GM12865 (cell line): ENCODE results near the gene PPP1R12B.

ENCODE experiments used
- DNase-seq: peaks from one replicate; pipeline ENCODE4 v3.0.0; 2010; ENCODE audit warnings: low read depth
- H3K4me3 ChIP-seq: 2 replicates; pipeline ENCODE4 v1.5.1; 2011; ENCODE audit warnings: mild to moderate bottlenecking, low read depth, low read length, control low read depth
- TF ChIP-seq, protein P1 (sequence below): IDR thresholded peaks from 2 replicates; pipeline ENCODE4 v1.5.1; 2011; ENCODE audit warnings: low read length, control low read depth, low read depth, inconsistent platforms; ENCODE audit not compliant: insufficient read depth; ENCODE audit errors: missing control alignments

PPP1R12B gene

DNA sequence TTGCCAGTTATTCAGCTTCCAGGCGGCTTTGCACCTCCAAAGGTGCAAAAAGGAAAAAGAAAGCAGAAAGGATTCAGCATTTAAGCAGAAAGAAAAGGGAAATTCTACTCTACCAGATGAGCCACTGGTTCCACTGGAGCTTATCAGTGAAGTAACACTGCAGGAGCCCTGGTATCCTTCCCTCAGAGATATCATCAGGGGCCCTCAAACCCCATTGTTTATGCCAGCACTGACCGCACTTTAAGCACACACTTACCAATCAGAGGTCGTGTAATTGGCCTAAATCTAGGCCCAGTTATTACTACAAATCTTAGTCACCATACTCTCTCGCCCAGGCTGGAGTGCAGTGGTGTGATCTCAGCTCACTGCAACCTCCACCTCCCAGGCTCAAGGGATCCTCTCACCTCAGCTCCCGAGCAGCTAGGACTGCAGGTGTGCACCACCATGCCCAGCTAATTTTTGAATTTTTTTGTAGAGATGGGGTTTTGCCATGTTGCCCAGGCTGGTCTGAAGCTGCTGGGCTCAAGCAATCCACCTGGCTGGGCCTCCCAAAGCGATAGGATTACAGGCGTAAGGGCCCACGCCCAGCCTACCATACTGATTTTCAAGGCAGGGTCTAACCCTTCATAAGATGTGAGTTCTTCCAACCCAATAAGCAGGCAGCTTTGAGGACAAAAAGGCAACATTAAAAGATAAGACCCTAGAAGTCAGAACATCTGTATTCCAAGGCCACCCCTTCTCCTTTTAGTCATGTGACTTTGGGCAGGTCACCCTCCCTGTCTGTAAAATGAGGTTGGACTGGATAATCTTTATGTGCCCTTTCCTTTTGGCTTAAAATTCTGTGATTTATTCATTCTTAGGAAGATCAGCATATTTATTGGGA, 236.4 kb downstream of the PPP1R12B start:
- DNase-seq: no peak
- no peak overlapping the region for H3K4me3 ChIP-seq
- TF ChIP-seq, protein P1, sequence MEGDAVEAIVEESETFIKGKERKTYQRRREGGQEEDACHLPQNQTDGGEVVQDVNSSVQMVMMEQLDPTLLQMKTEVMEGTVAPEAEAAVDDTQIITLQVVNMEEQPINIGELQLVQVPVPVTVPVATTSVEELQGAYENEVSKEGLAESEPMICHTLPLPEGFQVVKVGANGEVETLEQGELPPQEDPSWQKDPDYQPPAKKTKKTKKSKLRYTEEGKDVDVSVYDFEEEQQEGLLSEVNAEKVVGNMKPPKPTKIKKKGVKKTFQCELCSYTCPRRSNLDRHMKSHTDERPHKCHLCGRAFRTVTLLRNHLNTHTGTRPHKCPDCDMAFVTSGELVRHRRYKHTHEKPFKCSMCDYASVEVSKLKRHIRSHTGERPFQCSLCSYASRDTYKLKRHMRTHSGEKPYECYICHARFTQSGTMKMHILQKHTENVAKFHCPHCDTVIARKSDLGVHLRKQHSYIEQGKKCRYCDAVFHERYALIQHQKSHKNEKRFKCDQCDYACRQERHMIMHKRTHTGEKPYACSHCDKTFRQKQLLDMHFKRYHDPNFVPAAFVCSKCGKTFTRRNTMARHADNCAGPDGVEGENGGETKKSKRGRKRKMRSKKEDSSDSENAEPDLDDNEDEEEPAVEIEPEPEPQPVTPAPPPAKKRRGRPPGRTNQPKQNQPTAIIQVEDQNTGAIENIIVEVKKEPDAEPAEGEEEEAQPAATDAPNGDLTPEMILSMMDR: no peak

DNA sequence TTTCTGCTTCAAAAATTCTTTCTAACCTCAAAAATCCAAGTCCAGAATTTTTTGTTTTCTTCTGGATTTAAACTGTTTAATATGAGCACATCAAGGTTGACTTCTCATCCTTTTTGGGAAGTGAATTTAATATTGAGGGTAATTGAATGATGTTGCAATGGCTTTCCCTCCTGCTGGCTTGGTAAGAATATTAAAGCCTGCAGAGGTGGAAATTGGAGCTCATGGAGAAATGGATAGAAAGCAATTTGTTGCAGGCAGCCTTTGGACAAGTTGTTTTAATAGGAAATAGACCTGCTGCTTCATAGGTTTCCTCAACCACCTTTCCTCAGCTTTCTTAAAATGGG, 237.1 kb downstream of the PPP1R12B start:
- DNase-seq: no peak
- no peak overlapping the region for H3K4me3 ChIP-seq
- TF ChIP-seq, protein P1: no peak

DNA sequence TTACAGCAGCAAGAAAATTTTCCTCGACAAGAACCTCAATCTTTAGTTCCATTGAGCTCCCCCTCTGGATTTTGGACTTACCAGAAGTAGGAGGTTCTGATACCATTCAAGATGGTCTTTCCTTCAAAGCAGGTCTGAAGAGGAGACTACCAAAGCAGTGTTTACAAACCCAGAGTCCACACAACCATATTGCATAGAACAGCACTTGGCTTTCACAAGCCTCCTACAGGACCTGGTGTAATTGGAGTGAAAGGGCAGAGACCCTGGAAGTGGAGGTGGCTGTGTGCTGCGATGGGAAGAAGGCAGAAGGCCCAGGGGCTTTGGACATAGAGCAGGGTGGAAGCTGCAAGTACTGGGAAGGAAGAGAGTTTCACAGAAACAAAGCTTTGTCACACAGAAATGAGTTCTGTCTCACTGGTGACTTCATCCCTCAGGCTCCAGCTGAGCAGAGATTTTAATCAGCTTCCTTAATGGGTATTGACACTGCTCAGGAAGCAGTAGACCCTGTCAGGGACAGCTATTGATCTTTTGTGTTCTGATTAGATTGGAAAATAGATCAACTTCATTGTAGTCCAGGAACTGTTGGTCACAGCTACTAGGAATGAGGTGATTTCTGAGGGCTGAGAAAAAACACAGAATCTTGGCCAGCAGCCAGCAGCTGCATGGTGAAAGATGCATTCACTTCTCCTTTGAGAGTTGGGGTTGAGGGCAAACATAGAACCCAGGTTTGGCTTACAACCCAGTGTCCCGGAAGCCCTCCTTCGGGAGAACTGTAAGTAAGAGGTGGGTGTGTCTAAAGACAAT, 237.7 kb downstream of the PPP1R12B start:
- peak; percentile 63 for DNase-seq
- TF ChIP-seq, protein P1: no peak

DNA sequence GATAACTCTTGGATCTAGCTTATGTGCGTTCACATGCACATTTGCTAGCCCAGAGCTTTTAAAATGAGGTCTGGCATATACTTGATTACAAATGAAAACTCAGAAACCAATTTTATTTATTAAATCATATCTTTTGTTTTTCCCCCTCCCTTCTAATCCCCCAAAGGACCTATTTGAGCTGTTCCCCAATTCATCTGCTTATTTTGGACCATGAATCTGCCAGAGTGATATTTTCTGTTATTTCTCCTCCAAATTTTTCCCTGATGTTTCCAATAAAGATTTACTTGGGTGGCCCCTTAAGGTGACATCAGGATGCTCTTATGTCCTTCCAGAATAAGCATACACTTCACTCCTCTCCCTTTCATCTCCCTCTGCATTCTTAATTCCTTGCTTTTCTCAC, 238.4 kb downstream of the PPP1R12B start:
- TF ChIP-seq, protein P1: no peak
- H3K4me3 ChIP-seq: no peak overlapping the region
- DNase-seq: no peak

More for the DNA sequence above, 237.7 kb downstream of the PPP1R12B start:
- no peak overlapping the region for H3K4me3 ChIP-seq

DNA sequence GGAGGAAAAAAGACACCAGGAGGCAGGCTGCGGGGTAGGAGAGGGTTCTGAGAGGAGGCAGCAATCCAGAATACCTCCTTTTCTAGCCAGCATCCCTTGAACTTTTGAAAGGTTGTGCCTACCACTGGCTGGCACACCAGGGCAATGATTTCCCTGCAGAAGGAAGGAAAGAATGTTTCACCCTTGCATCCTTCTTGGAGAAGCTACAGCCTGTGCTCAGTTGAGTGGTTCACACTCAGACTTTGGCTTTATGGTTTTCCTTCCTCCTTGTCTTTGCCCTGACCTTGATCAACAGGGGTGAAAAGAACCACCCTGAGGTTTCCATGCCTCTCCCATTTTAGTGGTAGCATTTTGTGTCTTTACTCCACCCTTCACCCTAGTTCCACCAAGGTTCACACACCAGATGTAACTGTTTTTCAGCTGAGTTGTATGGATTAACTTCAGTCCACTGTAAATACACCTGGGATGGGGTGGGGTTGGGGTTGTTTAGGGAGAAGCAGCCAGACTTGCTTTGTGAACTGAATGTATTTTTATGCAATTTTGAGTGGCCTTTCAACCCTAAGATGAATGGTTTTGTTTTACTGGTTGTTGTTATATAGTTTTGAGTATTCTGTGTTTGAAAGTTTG, 239.5 kb downstream of the PPP1R12B start:
- DNase-seq: no peak
- TF ChIP-seq, protein P1: no peak
- no peak overlapping the region for H3K4me3 ChIP-seq

DNA sequence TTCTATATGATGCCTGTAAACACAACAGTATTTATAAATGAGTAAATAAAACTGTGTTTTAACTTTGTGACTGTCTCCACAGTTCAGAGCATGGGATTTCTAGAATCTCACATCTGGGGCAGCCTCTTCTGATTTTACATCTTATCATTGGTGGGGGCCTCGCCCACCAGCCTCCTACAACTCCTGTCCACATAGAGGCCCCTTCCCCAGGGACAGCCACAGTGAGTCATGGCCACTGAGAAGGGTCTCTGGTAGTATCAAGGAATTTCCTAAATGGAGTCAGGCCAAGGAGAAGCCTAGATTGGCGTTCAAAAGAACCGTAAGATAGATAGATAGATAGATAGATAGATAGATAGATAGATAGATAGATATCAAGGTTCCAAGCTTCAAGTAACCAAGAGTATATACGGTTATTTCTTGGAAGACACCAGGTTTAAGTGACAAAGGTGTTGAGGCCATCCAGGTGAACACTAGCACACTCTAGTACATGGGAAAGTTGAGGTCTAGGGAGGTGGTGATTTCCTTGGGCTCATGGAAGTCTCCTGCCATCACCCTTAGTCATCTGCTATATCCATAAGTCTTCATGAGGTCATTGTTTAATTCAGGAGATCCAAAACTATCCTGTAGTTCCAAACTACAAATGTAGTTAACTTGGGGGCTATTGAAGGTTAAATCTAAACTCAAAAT, 240.1 kb downstream of the PPP1R12B start:
- no peak for DNase-seq
- TF ChIP-seq, protein P1: no peak

More for the DNA sequence above, 240.1 kb downstream of the PPP1R12B start:
- H3K4me3 ChIP-seq: no peak overlapping the region
